GM06990 (cell line): Measurements from ENCODE around the gene VSIG10L.

Source experiments
- DNase-seq: peaks from one replicate; pipeline ENCODE4 v3.0.0-alpha.2; 2011; ENCODE audit not compliant: insufficient read length; ENCODE audit errors: extremely low read depth
- H3K27me3 ChIP-seq: replicated peaks from 2 replicates; pipeline ENCODE4 v1.6.0; 2011; ENCODE audit warnings: low read length; ENCODE audit not compliant: control insufficient read depth, insufficient read depth
- H3K36me3 ChIP-seq: 2 replicates; pipeline ENCODE4 v1.5.1; 2011; ENCODE audit warnings: low read length; ENCODE audit not compliant: control insufficient read depth, insufficient read depth
- H3K4me3 ChIP-seq: replicated peaks from 2 replicates; pipeline ENCODE4 v1.5.1; 2011; ENCODE audit warnings: low read depth, mild to moderate bottlenecking, control low read depth, low read length
- TF ChIP-seq, protein P1 (sequence below): IDR thresholded peaks from 2 replicates; pipeline ENCODE4 v1.5.1; 2011; ENCODE audit warnings: low read length, control low read depth, mild to moderate bottlenecking, inconsistent platforms; ENCODE audit not compliant: insufficient read depth, poor library complexity, severe bottlenecking

VSIG10L gene

DNA sequence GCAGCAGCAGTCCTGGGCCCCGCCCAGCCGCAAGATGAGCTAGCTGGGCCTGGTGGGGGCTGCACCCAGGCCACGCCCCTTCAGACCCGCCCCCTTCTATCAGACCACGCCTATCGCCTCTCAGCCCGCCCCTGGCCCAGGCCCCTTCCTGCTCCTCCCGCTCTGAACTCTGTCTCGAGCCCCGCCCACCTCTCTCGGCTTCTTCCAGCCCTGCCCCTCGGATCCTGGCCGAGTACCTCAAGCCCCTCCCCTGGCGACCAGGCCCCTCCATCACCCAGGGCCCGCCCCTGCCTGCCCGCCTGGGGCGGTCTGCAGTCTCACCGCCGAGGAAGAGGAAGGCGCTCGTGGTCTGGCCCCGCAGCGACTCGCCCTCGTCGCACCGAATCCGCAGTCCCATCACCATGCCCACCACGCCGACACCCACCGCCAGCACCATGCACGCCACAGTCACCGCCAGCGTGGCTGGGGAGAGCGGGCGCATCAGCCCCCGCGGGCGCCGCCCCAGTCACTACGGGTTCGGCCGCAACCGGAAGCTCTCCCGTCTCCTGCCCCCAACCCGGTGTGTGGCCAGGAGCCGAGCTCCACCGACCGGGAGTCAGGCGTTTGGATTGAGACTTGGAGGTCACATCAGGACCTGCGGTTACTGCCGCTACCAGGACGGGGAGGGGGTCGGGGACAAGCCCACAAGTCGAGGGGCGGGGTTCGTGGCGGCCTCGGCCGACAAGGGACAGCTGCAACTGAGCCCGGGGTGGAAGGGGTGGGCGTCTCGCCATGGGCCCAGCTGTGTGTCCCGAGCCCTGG, 25.8 kb upstream of the VSIG10L start:
- Histone ChIP-seq H3K27me3 (no peaks in the 10 kb centered on the region), H3K4me3 (peak overlapping the region; percentile 89), H3K36me3 (no peaks in the 10 kb centered on the region)
- DNase-seq, result peak; percentile 99
- TF ChIP-seq, protein P1, sequence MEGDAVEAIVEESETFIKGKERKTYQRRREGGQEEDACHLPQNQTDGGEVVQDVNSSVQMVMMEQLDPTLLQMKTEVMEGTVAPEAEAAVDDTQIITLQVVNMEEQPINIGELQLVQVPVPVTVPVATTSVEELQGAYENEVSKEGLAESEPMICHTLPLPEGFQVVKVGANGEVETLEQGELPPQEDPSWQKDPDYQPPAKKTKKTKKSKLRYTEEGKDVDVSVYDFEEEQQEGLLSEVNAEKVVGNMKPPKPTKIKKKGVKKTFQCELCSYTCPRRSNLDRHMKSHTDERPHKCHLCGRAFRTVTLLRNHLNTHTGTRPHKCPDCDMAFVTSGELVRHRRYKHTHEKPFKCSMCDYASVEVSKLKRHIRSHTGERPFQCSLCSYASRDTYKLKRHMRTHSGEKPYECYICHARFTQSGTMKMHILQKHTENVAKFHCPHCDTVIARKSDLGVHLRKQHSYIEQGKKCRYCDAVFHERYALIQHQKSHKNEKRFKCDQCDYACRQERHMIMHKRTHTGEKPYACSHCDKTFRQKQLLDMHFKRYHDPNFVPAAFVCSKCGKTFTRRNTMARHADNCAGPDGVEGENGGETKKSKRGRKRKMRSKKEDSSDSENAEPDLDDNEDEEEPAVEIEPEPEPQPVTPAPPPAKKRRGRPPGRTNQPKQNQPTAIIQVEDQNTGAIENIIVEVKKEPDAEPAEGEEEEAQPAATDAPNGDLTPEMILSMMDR, result no peak

DNA sequence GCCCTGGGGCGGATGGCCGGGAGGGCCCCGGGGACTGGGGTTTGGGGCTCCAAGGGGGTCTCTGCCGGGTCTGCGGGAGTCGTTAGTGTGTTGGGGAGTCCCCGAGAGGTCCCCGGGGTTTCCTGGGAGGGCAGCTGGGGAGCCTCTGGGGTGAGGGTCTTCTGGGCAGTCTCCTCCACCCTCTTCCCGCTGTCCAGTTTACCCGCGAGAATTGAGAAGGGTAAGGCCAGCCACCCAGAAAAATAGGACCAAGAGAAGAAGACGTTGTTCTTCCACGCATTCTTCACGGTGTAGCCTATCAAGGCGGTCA, 25.3 kb upstream of the VSIG10L start:
- TF ChIP-seq, protein P1, result no peak
- peak overlapping the region; percentile 89 for H3K4me3 ChIP-seq
- H3K27me3 ChIP-seq, result no peaks in the 10 kb centered on the region
- no peaks in the 10 kb centered on the region for H3K36me3 ChIP-seq
- no peak for DNase-seq

DNA sequence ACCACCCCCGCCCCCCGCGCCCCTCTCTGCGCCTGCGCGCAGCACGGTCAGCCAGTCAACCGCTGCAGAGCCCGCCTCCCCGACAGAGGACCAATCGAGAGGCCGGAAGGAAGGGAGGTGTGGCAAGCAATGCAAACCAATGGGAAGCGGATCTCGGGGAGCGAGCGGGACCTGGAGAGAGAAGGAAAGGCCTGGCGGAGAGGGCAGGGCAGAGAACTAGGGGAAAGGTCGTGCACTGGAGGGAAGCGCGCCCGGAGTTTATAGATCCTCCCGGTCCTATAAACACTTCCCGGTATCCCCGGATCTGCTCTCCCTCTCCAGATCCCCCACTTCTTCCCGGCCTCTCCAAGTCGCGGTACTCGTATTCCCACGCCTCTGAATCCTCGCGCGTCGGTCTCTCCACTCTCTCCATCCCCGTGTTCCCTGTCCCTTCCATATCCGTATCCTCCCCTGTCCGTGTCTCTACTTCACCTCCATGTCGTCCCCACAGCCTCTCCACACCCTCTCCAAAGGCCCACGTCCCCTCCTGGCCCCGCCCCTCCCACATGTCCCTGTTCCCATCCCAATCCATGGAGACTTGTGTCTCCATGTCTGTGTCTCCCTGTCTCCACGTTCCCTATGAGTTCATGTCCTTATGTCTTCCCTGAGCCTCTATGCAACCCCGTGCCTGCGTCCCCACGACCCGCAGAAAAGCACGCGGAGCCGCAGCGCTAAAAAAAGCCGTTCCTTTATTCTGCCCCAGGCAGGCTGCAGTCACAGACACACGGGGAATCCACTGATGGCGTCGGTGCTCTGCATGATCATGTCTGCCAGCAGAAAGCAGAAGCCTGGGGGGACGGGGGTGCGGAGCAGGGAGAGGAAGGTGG, 24.7 kb upstream of the VSIG10L start:
- TF ChIP-seq, protein P1, result no peak
- Histone ChIP-seq H3K27me3 (no peaks in the 10 kb centered on the region), H3K4me3 (peak overlapping the region; percentile 89), H3K36me3 (no peaks in the 10 kb centered on the region)
- peak; percentile 91 for DNase-seq

DNA sequence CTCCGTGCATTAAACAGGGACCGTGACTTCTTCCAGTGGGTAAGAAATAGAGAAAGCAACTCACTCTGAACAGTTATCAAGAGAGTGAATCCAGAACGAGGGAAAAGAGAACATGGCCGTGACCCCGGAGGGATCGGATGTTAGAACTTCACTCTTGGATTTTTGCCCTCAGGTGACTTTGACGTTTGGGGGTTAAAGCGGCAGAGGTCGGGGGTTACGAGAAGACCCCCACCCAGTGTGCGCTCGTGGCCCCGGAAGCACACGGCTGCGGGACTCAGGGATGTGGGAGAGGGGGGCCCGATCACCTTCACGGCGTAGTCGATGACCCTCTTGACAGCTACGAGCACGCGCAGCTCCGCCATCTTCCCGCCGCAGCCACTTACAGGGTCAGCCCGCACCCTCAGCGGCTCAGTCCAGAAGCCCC, 24.0 kb upstream of the VSIG10L start, which contains the start of gene ETFB:
ETFB (minus strand) TSS at position 424 of the 424 bp plus-strand sequence; CDS start at position 362, 62 bp downstream.
- TF ChIP-seq, protein P1, result no peak
- Histone ChIP-seq H3K36me3 (no peaks in the 10 kb centered on the region), H3K4me3 (peak within 1 kb of the TSS; percentile 89), H3K27me3 (no peaks in the 10 kb centered on the region)
- DNase-seq, result no peak

DNA sequence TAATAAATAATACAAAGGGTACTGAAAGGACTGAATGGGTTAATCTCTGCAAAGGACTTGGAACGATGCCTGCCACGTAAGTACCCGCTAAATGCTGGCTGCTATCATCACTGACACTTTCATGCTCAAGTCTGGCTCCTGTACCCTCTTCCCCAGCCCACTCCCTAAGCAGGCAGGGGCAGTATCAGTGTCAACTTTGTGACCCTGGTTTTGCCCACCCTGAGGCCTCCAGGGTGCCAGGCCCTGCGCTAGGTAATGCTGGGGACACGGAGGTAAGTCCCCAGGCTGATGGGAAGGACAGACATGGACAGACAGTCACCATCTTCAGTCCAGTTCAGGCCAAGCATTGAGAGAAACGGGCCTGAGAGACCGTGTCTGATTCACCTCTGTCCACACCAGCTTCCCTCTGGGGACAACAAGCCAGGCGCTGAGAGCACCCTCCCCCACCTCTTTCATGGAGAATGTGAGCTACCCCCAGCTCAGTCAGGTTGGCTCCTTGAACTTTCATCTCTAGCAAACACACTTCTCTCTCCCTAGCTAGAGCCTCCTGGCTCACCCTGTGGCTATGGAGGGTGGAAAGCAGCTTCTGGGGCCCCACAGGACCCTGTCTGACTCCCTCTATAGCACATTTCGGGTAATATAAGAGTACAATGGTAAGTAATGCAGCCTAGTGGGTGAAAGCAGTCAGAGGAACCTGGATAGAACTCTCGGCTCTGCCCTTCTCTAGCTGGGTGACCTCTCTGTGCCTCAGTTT, 23.4 kb upstream of the VSIG10L start:
- no peaks in the 10 kb centered on the region for H3K27me3 ChIP-seq
- DNase-seq, result no peak
- H3K4me3 ChIP-seq, result peak overlapping the region; percentile 89
- TF ChIP-seq, protein P1, result no peak
- no peaks in the 10 kb centered on the region for H3K36me3 ChIP-seq
